Hematopoietic multipotent progenitor cell treated with erythropoietin and hydrocortisone succinate and interleukin-3 and kit ligand, for 6 days (in vitro differentiated cells): Measurements from ENCODE around the gene GRK3.
A peak's percentile ranks its signal among the peaks of the same experiment; 100 is the strongest.
"Not testable (repeated sequence)": the region's sequence is repeated elsewhere in the genome, so short reads cannot be mapped to it uniquely, and the experiment has no call there.

ENCODE experiments used
- DNase-seq: peaks from one replicate; pipeline ENCODE4 v3.0.0-alpha.2; 2015

Gene GRK3

GRCh38 chr22:25564320-25564978, at the start of gene GRK3:
Gene GRK3, plus strand, starts transcription at chr22:25564675. Its CDS starts 366 bp downstream, at chr22:25565041.
- peak; percentile 89 for DNase-seq

GRCh38 chr22:25518000-25518663, 46.3 kb upstream of the GRK3 start:
- no peak for DNase-seq

- no peak for DNase-seq
Measured at GRCh38 chr22:25525376-25525775, 39.1 kb upstream of the GRK3 start.

GRCh38 chr22:25525804-25526584, 38.5 kb upstream of the GRK3 start:
- not testable (repeated sequence) for DNase-seq

- not testable (repeated sequence) for DNase-seq
Measured at GRCh38 chr22:25527016-25527415, 37.5 kb upstream of the GRK3 start.

- DNase-seq: not testable (repeated sequence)
Measured at GRCh38 chr22:25528068-25528467, 36.4 kb upstream of the GRK3 start.

GRCh38 chr22:25529059-25529458, 35.4 kb upstream of the GRK3 start:
- DNase-seq: not testable (repeated sequence)

GRCh38 chr22:25529541-25530137, 34.8 kb upstream of the GRK3 start:
- DNase-seq: not testable (repeated sequence)

- not testable (repeated sequence) for DNase-seq
Measured at GRCh38 chr22:25531677-25532076, 32.8 kb upstream of the GRK3 start.

GRCh38 chr22:25534724-25535123, 29.8 kb upstream of the GRK3 start:
- no peak for DNase-seq

GRCh38 chr22:25536589-25536988, 27.9 kb upstream of the GRK3 start:
- no peak for DNase-seq

GRCh38 chr22:25540166-25540907, 24.1 kb upstream of the GRK3 start:
- no peak for DNase-seq

- DNase-seq: no peak
Measured at GRCh38 chr22:25540908-25541660, 23.4 kb upstream of the GRK3 start.

GRCh38 chr22:25542191-25542590, 22.3 kb upstream of the GRK3 start:
- DNase-seq: no peak

- DNase-seq: no peak
Measured at GRCh38 chr22:25542720-25543402, 21.6 kb upstream of the GRK3 start.

- no peak for DNase-seq
Measured at GRCh38 chr22:25545146-25545545, 19.3 kb upstream of the GRK3 start.

- no peak for DNase-seq
Measured at GRCh38 chr22:25545672-25546071, 18.8 kb upstream of the GRK3 start.

GRCh38 chr22:25546242-25546641, 18.2 kb upstream of the GRK3 start:
- DNase-seq: no peak

- DNase-seq: peak; percentile 15
Measured at GRCh38 chr22:25546751-25547150, 17.7 kb upstream of the GRK3 start.

- peak; percentile 17 for DNase-seq
Measured at GRCh38 chr22:25548866-25549464, 15.5 kb upstream of the GRK3 start.

GRCh38 chr22:25551396-25551795, 13.1 kb upstream of the GRK3 start:
- DNase-seq: no peak
